Measurements from ENCODE around the gene SYT12.
A peak's percentile ranks its signal among the peaks of the same experiment; 100 is the strongest.
"Not testable (repeated sequence)": the region's sequence is repeated elsewhere in the genome, so short reads cannot be mapped to it uniquely, and the experiment has no call there.

The SYT12 gene

DNA sequence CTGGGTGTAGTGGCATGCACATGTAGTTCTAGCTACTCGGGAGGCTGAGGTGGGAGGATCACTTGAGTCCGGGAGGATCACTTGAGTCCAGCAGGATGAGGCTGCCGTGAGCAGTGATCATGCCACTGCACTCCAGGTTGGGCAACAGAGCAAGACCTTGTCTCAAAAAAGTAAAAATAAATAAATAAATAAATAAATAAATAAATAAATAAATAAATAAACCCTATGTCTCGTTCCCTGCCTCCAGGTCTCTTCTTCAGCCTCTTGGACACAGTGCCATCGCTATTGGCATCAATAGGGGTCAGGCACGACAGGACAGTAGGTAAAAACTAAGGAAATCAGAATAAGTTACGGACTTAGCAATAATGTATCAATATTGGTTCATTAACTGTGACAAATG lies 23.4 kb upstream of the SYT12 start:
- DNase-seq: no peak

- no peak for DNase-seq
Measured at GRCh38 chr11:67001332-67001731, 21.6 kb upstream of the SYT12 start.

DNA sequence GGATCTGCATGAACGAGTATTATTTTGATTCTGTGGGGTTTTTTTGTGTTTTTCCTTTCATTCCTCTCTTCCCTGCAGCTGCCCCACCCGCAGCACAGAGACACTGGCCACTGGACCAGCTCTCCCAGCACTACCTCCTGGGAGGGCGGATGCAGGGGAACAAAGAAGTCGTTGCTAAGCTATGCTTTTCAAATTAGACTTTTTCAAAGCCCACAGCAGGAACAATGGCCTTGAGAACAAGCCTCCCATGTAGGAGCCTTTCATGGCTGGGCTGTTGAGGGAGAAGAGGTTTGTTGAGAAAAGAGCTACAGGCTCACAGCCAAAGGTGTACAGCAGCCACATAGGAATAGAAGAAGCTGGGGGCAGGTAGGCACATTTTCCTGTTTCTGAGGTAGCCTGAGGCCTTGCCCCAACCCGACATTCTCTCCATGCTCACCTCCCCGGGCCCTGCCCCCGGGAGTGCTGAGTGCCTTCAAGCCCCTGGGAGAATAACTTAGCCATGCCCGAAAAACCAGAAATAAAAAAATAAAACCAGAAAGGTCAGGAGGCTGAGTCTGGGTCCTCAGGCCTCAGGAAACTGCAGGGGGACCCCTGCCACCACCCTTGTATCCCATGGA lies 20.5 kb upstream of the SYT12 start:
- DNase-seq: no peak

DNA sequence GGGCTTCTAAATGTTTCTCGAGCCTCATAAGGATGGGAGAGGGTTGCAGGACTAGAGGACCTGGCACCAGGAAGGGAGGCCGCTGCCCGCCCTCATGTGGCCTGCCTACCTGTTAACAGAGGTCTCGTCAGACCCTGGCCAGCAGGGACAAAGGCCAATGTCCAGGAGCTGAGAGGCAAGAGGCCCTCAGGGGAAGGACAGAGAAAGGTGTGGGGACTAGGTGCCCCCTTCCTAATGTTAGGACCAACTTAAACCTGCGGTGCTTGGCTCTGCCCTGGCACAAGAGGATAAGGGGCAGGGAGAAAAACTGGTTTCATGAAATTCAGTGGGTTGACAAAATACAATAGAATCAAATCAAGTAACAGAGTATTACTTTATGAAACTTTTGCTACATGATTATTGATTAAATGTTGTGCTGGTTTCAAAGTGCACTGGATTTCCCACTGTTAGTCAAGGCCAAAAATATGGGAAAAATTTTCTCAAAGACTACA lies 20.0 kb upstream of the SYT12 start:
- no peak for DNase-seq

- DNase-seq: not testable (repeated sequence)
Measured at GRCh38 chr11:67005200-67005599, 17.7 kb upstream of the SYT12 start.

DNA sequence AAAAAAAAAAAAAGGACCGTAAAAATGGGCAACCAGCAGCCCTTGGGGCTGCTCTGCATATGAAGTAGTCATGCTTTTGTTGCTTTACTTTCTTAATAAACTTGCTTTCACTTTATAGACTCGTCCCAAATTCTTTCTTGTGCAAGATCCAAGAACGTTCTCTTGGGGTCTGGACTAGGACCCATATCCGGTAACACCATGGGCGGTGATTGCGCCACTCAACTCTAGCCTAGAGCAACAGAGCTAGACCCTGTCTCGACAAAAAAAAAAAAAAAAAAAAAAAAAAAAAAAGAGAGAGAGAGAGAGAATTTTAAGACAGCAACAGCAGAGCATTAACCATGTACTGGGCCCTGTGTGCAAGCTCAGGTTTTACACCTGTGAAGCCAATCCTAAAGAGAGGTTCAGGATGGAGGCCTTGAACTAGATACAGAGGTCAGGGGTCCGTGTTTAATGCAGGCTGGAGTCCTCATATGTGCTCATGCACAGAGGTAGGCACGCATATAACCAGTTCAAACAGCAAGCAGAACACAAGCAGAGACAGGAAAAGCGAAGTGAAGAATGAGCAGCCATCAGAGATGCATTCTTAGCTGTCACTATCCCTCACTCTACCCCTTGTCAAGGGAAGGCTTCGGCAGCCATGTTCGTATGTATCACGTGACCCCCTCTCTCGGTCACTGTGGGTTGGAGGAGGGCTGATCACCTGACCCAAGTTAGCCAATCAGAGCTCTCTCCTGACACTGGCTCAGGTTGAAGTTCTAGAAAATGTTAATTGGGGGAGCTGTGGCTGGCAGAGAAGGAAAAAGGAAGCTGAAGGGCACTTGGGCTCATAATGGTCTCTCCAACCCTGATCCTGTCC lies 16.7 kb upstream of the SYT12 start:
- DNase-seq: peak; percentile 41

DNA sequence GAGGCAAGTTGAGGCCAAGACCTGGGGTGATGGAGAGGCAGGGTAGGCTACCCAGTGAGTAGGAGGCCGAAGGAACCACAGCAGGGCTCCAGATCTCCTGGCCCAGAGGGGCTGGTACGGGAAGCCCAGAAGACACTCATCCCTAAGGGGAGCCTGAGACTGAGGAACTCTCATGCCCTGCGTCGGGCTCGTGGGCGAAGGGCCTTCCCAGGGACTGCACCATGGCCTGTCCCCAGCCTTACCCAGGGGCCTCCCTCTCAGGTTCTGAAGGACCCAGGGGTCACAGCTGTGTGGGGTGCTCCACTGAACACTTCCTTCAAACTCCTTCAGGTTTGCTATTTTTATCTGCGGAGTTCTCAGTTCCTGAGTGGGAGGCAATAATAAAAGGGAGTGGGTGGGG lies 15.8 kb upstream of the SYT12 start:
- no peak for DNase-seq

DNA sequence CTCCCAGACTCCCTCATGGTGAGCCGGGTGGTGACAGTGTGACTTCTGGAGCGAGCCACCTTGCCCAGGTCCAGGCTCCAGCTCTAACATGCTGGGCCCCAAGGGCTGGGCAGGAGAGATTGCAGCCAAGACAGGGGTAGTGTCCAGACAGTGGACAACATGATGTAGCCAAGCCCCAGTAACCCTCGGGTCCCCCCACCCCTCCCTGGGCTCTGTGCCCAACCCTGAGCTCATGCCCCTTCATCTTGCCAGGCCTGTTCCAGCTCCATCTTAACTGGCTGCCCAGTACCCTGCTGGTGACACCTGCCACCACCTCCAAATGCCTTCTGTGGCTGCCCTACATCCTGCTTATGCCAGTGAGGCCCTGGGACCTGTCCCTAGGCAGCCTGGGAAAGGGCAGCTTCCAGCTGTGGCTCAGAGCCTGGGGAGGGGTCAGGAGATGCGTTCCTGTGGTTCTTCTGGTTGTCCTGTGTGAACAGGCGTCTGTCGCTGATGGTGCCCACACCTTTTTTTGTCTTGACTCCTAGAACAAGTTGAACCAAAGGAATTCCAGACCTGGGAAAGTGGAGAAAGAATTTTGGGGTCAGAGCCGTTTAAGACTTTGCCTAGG lies 12.5 kb upstream of the SYT12 start:
- no peak for DNase-seq

DNA sequence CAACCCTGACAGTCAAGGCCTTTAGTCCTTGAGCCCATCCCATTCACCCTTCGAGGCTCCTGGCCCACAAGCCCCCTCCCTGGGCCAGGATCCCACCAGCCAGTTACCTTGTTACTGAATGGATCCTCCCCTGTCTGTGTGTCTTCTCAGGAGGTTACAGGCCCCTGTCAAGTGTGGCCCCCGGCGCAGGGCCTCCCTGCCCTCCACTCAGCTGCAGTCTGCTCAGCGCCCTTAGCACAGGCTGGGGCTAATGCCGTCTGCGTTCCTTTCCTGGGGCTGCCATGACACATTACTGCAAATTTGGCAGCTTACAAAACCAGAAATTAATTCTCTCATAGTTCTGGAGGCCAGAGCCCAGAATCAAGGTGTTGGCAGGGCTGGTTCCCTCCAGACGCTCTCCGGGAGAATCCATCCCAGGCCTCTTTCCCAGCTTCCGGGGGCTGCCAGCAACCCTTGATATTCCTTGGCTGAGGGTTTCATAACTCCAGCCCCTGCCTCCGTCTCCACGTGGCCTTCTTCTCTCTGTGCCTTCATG lies 9.4 kb upstream of the SYT12 start:
- DNase-seq: no peak

- DNase-seq: no peak
Measured at GRCh38 chr11:67014343-67014742, 8.6 kb upstream of the SYT12 start.

- no peak for DNase-seq
Measured at GRCh38 chr11:67015048-67015447, 7.9 kb upstream of the SYT12 start.

- no peak for DNase-seq
Measured at GRCh38 chr11:67016550-67016949, 6.4 kb upstream of the SYT12 start.

- no peak for DNase-seq
Measured at GRCh38 chr11:67020949-67021348, 2.0 kb upstream of the SYT12 start.

DNA sequence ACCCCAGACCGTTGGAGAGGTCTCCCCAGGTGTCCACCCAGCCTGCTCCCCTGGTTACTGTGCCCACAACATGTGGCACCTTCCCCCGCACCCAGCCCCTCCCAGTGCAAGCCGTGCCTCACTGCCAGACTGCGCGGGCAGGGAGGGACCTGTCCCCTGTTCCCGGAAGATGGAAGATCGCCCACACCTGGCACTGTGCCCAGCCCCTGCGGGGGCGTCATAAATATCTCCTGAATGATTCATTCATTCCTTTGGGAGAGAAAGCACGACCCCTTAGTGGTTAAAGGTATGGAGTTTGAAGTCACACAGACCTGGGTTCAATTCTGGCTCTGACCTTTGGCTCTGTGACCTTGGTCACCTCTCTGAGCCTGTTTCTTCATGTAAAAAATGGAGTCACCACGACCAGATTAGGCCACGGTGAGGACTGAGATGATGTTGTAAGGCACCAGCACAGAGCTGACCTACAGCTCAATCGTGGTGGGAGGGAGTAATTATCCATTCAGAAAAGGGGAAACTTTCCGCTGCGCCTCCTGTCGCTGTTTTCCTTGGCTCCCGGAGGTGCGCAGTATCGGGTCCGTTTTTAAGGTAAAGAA lies 497 bp upstream of the SYT12 start:
- peak; percentile 74 for DNase-seq

DNA sequence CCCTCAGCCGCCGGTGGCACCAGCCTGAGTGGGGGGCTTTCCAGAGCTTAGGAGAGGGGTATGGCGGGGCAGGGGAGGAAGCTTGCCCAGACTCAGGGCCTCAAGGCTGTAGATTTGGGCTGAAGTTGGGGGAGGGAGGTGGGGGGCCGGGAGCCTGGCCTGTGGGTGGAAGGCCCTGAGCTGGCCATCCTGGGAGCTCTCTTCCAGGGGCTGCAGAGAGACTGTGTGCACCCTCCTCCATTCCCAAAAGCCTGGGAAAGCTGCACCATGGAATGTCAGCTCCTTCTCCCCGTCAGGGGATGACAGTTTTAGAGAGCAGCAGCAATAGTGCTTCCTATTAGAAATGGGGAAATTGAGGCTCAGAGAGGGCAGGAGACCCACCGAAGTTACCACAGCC lies 1.0 kb downstream of the SYT12 start:
- DNase-seq: no peak

- DNase-seq: no peak
Measured at GRCh38 chr11:67024410-67024809, 1.5 kb downstream of the SYT12 start.

GRCh38 chr11:67024966-67025365 lies 2.0 kb downstream of the SYT12 start:
- no peak for DNase-seq

GRCh38 chr11:67025750-67026149 lies 2.8 kb downstream of the SYT12 start:
- no peak for DNase-seq

DNA sequence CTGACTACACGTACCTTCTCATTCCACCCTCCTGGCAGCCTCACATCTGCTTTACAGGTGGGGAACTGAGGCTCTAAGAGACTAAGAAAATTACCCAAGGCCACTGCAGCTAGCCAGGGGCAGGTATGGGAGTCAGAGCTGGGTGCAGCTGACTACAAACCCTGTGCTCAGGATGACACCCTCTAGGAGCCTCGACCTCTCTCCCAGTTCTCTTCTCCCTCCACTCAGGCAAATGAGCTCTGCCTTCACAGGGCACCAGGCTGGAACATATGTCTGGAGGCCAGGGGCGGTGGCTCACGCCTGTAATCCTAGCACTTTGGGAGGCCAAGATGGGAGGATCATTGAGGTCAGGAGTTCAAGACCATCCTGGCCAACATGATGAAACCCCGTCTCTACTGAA lies 4.0 kb downstream of the SYT12 start:
- DNase-seq: no peak

DNA sequence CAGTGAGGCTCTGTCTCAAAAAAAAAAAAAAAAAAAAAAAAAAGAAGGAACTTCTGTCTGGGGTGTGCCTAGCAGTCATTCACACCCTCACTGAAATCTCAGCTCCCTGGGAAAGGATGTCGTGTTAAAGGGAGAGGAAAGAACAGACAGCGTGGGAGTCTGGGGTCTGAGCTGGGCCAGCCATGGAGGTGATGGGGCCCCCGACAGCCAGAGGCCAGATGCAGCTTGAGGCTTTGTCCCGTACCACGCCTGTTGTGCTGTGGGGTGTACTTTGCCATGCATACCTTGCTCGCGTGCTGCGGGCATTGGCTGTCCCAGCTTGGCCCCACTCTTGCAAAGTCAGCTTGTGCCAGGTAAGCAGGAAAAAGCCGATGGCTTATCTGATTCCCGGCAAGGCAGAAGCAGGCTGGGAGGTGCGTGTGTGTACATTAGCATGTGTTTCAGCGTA lies 4.6 kb downstream of the SYT12 start:
- DNase-seq: no peak

DNA sequence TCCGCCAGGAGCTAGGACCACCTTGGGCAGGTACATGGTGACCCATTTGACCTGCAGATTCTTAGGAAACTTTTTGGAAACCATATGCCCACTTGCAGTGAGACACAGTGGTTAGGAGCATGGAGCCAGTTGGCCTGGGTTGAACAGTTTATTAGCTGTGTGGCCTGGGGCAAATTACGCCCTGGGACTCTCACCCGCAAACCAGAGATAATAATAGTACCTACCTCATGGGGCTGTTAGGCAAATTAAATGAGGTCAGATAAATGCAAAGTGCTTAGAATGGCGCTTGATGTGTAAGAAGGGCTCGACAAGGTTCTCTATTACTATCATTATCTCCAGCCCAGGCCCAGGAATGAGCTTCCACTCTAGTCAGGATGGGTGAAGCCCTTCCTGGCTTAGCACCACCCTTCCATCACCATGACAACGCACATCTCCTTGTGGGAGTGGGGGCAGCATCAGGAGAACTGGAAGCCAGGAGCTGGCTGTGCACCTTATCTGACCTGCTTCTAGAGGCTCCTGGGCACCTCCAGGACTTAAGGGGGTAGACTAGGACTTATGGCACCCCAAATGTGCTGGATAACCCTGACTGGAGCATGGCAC lies 5.1 kb downstream of the SYT12 start:
- no peak for DNase-seq

- DNase-seq: no peak
Measured at GRCh38 chr11:67029146-67029545, 6.2 kb downstream of the SYT12 start.

DNA sequence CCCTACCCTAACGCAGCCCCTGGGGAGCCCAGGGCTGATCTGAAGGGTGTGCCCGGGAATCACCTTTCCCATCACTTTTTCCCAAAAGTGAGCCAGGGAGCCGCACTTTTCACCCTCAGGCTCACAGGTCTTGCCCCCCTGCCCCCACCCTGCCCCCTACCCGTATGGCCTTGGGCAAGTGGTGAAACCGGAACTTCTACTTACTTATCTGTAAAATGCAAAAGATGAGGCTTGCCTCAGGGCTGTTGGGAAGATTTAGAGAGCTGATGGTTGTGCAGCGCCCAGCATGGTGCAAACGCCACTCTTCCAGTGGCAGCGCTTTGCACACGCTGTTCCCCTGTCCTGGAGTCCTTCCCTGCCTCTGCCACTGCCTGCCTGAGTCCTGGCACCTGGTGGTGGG lies 8.0 kb downstream of the SYT12 start:
- no peak for DNase-seq

Measured in EL (cell line).